HCT116 (cell line): ENCODE measurements around the gene SALL3. TPM values are rescaled to one million over a fixed set of nuclear protein-coding genes. Genes with fewer than 3 reads are reported as not detected.

Experiments used
- ATAC-seq: fragments of 200-7000 bp; cut with Tn5 transposase; 2 replicates; pipeline ENCODE4 v1.9.1; 2020; ENCODE audit warnings: mild to moderate bottlenecking, moderate library complexity
- BruUV-seq: library from RNA; stranded (reverse); fragments of 400-500 nt; replicated peaks from 2 replicates; lab custom pipeline; 2021; lab: Mats Ljungman, UMichigan
- CTCF ChIA-PET: fragments of 300-600 bp; sonication (Branson Sonifier 250); formaldehyde crosslinking; loops from one replicate; lab custom pipeline; 2021; ENCODE audit warnings: antibody characterized with exemption; lab: Charles Lee
- POLR2A ChIA-PET: fragments of 300-600, 350-600 bp; sonication (Branson Sonifier 250); formaldehyde crosslinking; loops from one replicate; lab custom pipeline; 2021; ENCODE audit warnings: antibody characterized with exemption; lab: Charles Lee
- RAD21 ChIA-PET, 2 experiments: fragments of 300-600 bp; sonication (Branson Sonifier 250); formaldehyde crosslinking; loops; one replicate each; lab custom pipeline; 2023; ENCODE audit warnings: low total read pairs in 2 of 2; ENCODE audit not compliant: uncharacterized antibody in 2 of 2, unreplicated experiment in 2 of 2, low non-redundant PET in 1 of 2; lab: Charles Lee
- DNase-seq: peaks from one replicate; pipeline ENCODE4 v3.0.0-alpha.2; 2010; ENCODE audit warnings: low read depth, low spot score
- H2AFZ ChIP-seq: fragments of 200-600 bp; shearing (Covaris generic), sonication (generic); 2 replicates; pipeline ENCODE4 v1.6.1; 2017; ENCODE audit warnings: low read depth, mixed run types, mixed read lengths, antibody characterized with exemption, low read length; ENCODE audit not compliant: poor library complexity, severe bottlenecking
- H3K27ac ChIP-seq: 2 replicates; pipeline ENCODE4 v1.5.1; 2012; ENCODE audit warnings: low read depth, low read length
- H3K27me3 ChIP-seq: fragments of 200-600 bp; sonication (generic); 2 replicates; pipeline ENCODE4 v1.6.1; 2016; ENCODE audit warnings: mixed run types, low read length, mixed read lengths; ENCODE audit not compliant: insufficient read depth
- H3K36me3 ChIP-seq, 2 experiments: fragments of 200-500 bp in 1 of 2; fragments of 200-600 bp in 1 of 2; sonication (Bioruptor generic) in 1 of 2; sonication (generic) in 1 of 2; 2 replicates each; pipeline versions ENCODE4 v1.5.1 to v1.6.1; 2014 to 2016; ENCODE audit warnings: low read length in 2 of 2, inconsistent platforms in 1 of 2, mixed read lengths in 1 of 2, mixed run types in 1 of 2; ENCODE audit not compliant: insufficient read depth in 2 of 2, control insufficient read depth in 1 of 2
- H3K4me1 ChIP-seq, 2 experiments: fragments of 200-600 bp in 1 of 2; sonication (generic) in 1 of 2; 2 replicates each; pipeline versions ENCODE4 v1.5.1 to v1.6.1; 2012 to 2017; ENCODE audit warnings: low read length in 2 of 2, inconsistent platforms in 1 of 2, mild to moderate bottlenecking in 1 of 2, mixed read lengths in 1 of 2, mixed run types in 1 of 2, moderate library complexity in 1 of 2; ENCODE audit not compliant: insufficient read depth in 2 of 2, control insufficient read depth in 1 of 2
- H3K4me2 ChIP-seq: fragments of 200-600 bp; sonication (generic); 2 replicates; pipeline ENCODE4 v1.6.1; 2017; ENCODE audit warnings: mixed run types, low read length, mixed read lengths
- H3K4me3 ChIP-seq, 2 experiments: fragments of 200-600 bp in 1 of 2; sonication (generic) in 1 of 2; replicated peaks in 1 of 2; 2 replicates each; pipeline ENCODE4 v1.5.1; 2011 to 2016; ENCODE audit warnings: low read length in 2 of 2, control low read depth in 1 of 2, low read depth in 1 of 2, mild to moderate bottlenecking in 1 of 2, mixed read lengths in 1 of 2, mixed run types in 1 of 2
- H3K79me2 ChIP-seq: fragments of 200-600 bp; sonication (generic); 2 replicates; pipeline ENCODE4 v1.6.1; 2017; ENCODE audit warnings: mild to moderate bottlenecking, mixed run types, low read length, moderate library complexity, mixed read lengths; ENCODE audit not compliant: insufficient read depth
- H3K9ac ChIP-seq: fragments of 200-600 bp; sonication (generic); 2 replicates; pipeline ENCODE4 v1.6.1; 2016; ENCODE audit warnings: low read length, mixed read lengths
- H3K9me2 ChIP-seq: fragments of 200-600 bp; sonication (generic), shearing (Covaris generic); 2 replicates; pipeline ENCODE4 v1.6.1; 2017; ENCODE audit warnings: mixed run types, mild to moderate bottlenecking, moderate library complexity; ENCODE audit not compliant: insufficient read depth
- H3K9me3 ChIP-seq, 2 experiments: fragments of 200-500 bp in 1 of 2; fragments of 200-600 bp in 1 of 2; sonication (Bioruptor generic) in 1 of 2; sonication (generic) in 1 of 2; 2 replicates each; pipeline ENCODE4 v1.6.1; 2014 to 2017; ENCODE audit warnings: low read length in 2 of 2, mixed read lengths in 2 of 2, inconsistent platforms in 1 of 2, low read depth in 1 of 2, mild to moderate bottlenecking in 1 of 2, mixed run types in 1 of 2, moderate library complexity in 1 of 2; ENCODE audit not compliant: control insufficient read depth in 1 of 2, insufficient read depth in 1 of 2
- H4K20me1 ChIP-seq: fragments of 200-600 bp; sonication (generic), shearing (Covaris generic); 2 replicates; pipeline ENCODE4 v1.6.1; 2017; ENCODE audit warnings: mixed run types, mild to moderate bottlenecking, moderate library complexity; ENCODE audit not compliant: insufficient read depth
- CBX3 ChIP-seq: IDR thresholded peaks from 2 replicates; pipeline ENCODE4 v1.6.1; 2012; ENCODE audit warnings: low read depth
- EGR1 ChIP-seq: IDR thresholded peaks from 2 replicates; pipeline ENCODE4 v1.6.1; 2012; ENCODE audit warnings: low read depth
- EZH2 ChIP-seq: fragments of 200-600 bp; sonication (generic); IDR thresholded peaks from 2 replicates; pipeline ENCODE4 v1.6.1; 2017; ENCODE audit warnings: antibody characterized with exemption, mixed run types
- EZH2phosphoT487 ChIP-seq: fragments of 200-600 bp; IDR thresholded peaks from 2 replicates; pipeline ENCODE4 v1.6.1; 2018; ENCODE audit warnings: antibody characterized with exemption, borderline replicate concordance
- JUND ChIP-seq: IDR thresholded peaks from 2 replicates; pipeline ENCODE4 v1.6.1; 2012
- POLR2AphosphoS5 ChIP-seq: IDR thresholded peaks from 2 replicates; pipeline ENCODE4 v1.6.1; 2011; ENCODE audit warnings: mild to moderate bottlenecking, low read depth, low read length, moderate library complexity
- REST ChIP-seq: IDR thresholded peaks from 2 replicates; pipeline ENCODE4 v1.6.1; 2012; ENCODE audit warnings: low read depth
- TCF7L2 ChIP-seq: IDR thresholded peaks from 2 replicates; pipeline ENCODE4 v1.7.0; 2011; ENCODE audit warnings: borderline replicate concordance, inconsistent platforms; ENCODE audit not compliant: insufficient read depth, insufficient read length; ENCODE audit errors: extremely low read depth
- YY1 ChIP-seq: IDR thresholded peaks from 2 replicates; pipeline ENCODE4 v1.6.1; 2011; ENCODE audit warnings: low read length, low read depth, moderate library complexity, mild to moderate bottlenecking; ENCODE audit not compliant: insufficient replicate concordance; ENCODE audit errors: extremely low read depth
- ZFX ChIP-seq: fragments of 450-650 bp; IDR thresholded peaks from 2 replicates; pipeline ENCODE4 v1.6.1; 2017
- ZNF274 ChIP-seq: fragments of 200-500 bp; sonication (Bioruptor generic); IDR thresholded peaks from 2 replicates; pipeline ENCODE4 v1.6.1; 2014; ENCODE audit warnings: mild to moderate bottlenecking, low read depth, low read length, inconsistent platforms
- intact Hi-C: fragments of 100-400 bp; cut with micrococcal nuclease; formaldehyde crosslinking; loops from 2 replicates; pipeline ENCODE4 v1.10.0; 2022
- total RNA-seq: library from RNA; stranded (reverse); gene quantifications from one replicate; pipeline ENCODE4 v1.2.1, GENCODE V29; 2021; ENCODE audit not compliant: unreplicated experiment
- TF ChIP-seq, protein P1 (sequence below): IDR thresholded peaks from 2 replicates; pipeline ENCODE4 v1.6.1; 2011; ENCODE audit warnings: mild to moderate bottlenecking, low read length, moderate library complexity; ENCODE audit not compliant: insufficient replicate concordance; ENCODE audit errors: extremely low read depth

The SALL3 gene
- total RNA-seq, 1 experiment from 2014 or later: not detected

- ATAC-seq (no peak), DNase-seq (no peak)
- Histone ChIP-seq H3K9me2 (no peaks in the 10 kb centered on the region), H3K4me3 (no peak overlapping the region), H2AFZ (no peak overlapping the region), H3K27ac (no peak overlapping the region), H3K27me3 (no peaks in the 10 kb centered on the region), H3K36me3 (no peaks in the 10 kb centered on the region), H3K4me1 (no peaks in the 10 kb centered on the region), H4K20me1 (no peaks in the 10 kb centered on the region), H3K4me2 (no peak overlapping the region), H3K79me2 (no peaks in the 10 kb centered on the region), H3K9me3 (peaks cover 0 to 5% of the 10 kb centered on the region in 2 experiments; a peak in 1 of 4 replicates), H3K9ac (no peak overlapping the region)
- intact Hi-C loops: no loop called here
- BruUV-seq: no TSS peak
- ChIA-PET POLR2A (no interaction called here), RAD21 (no interaction called here), CTCF (no interaction called here)
- TF ChIP-seq REST: no peak
- TF ChIP-seq EGR1: no peak
Observed at GRCh38 chr18:78967692-78968091, 11.9 kb upstream of the SALL3 start.

- H3K27ac ChIP-seq: no peak overlapping the region
- H4K20me1 ChIP-seq: no peaks in the 10 kb centered on the region
- intact Hi-C loops: no loop called here
- no peak overlapping the region for H3K4me2 ChIP-seq
- ChIA-PET CTCF (no interaction called here), POLR2A (no interaction called here), RAD21 (no interaction called here)
- no peaks in the 10 kb centered on the region for H3K27me3 ChIP-seq
- DNase-seq: no peak
- H3K36me3 ChIP-seq: no peaks in the 10 kb centered on the region
- H3K4me1 ChIP-seq: no peaks in the 10 kb centered on the region
- H3K79me2 ChIP-seq: no peaks in the 10 kb centered on the region
- H3K9me2 ChIP-seq: no peaks in the 10 kb centered on the region
- no peaks in the 10 kb centered on the region for H3K9me3 ChIP-seq
- no peak for ATAC-seq
- H3K4me3 ChIP-seq: no peak overlapping the region
- no peak overlapping the region for H3K9ac ChIP-seq
- BruUV-seq: no TSS peak
- H2AFZ ChIP-seq: no peak overlapping the region
- TF ChIP-seq CBX3 (no peak), JUND (no peak), EZH2 (no peak), EZH2phosphoT487 (no peak), TCF7L2 (no peak), YY1 (no peak), ZFX (no peak), POLR2AphosphoS5 (no peak), ZNF274 (no peak)
- TF ChIP-seq, protein P1, sequence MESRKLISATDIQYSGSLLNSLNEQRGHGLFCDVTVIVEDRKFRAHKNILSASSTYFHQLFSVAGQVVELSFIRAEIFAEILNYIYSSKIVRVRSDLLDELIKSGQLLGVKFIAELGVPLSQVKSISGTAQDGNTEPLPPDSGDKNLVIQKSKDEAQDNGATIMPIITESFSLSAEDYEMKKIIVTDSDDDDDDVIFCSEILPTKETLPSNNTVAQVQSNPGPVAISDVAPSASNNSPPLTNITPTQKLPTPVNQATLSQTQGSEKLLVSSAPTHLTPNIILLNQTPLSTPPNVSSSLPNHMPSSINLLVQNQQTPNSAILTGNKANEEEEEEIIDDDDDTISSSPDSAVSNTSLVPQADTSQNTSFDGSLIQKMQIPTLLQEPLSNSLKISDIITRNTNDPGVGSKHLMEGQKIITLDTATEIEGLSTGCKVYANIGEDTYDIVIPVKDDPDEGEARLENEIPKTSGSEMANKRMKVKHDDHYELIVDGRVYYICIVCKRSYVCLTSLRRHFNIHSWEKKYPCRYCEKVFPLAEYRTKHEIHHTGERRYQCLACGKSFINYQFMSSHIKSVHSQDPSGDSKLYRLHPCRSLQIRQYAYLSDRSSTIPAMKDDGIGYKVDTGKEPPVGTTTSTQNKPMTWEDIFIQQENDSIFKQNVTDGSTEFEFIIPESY: no peak
Observed at GRCh38 chr18:78969574-78970315, 9.9 kb upstream of the SALL3 start.
